Activated CD8-positive, alpha-beta memory T cell treated with anti-CD3 and anti-CD28 coated beads, Interleukin-2, amount 50 U/mL, for 48 hours (primary cell): ENCODE data around the gene PDE6B.
A peak's percentile ranks its signal among the peaks of the same experiment; 100 is the strongest.

Experiments
- DNase-seq: peaks from one replicate; pipeline ENCODE4 v3.0.0-alpha.2; 2020

The PDE6B gene

GRCh38 chr4:601612-602558 lies 23.5 kb upstream of the PDE6B start:
- no peak for DNase-seq

GRCh38 chr4:602559-602942 lies 22.8 kb upstream of the PDE6B start:
- DNase-seq = peak; percentile 93

- no peak for DNase-seq
Observed at GRCh38 chr4:604131-604530, 21.2 kb upstream of the PDE6B start.

GRCh38 chr4:605702-606425 lies 19.5 kb upstream of the PDE6B start:
- DNase-seq = no peak

- DNase-seq = no peak
Observed at GRCh38 chr4:608236-608635, 17.1 kb upstream of the PDE6B start.

GRCh38 chr4:609400-610050 lies 15.8 kb upstream of the PDE6B start:
- DNase-seq = peak; percentile 41

GRCh38 chr4:610411-611261 lies 14.7 kb upstream of the PDE6B start:
- peak; percentile 43 for DNase-seq

GRCh38 chr4:612052-612748 lies 13.2 kb upstream of the PDE6B start:
- peak; percentile 37 for DNase-seq

- peak; percentile 40 for DNase-seq
Observed at GRCh38 chr4:612749-613125, 12.6 kb upstream of the PDE6B start.

GRCh38 chr4:613126-613525 lies 12.2 kb upstream of the PDE6B start:
- DNase-seq = peak; percentile 35

GRCh38 chr4:616091-616490 lies 9.3 kb upstream of the PDE6B start:
- DNase-seq = no peak

GRCh38 chr4:616911-617643 lies 8.3 kb upstream of the PDE6B start:
- peak; percentile 13 for DNase-seq

GRCh38 chr4:617644-618641 lies 7.4 kb upstream of the PDE6B start:
- peak; percentile 37 for DNase-seq

- DNase-seq = peak; percentile 18
Observed at GRCh38 chr4:620201-620600, 5.2 kb upstream of the PDE6B start.

GRCh38 chr4:620851-621261 lies 4.5 kb upstream of the PDE6B start:
- peak; percentile 35 for DNase-seq

- peak; percentile 15 for DNase-seq
Observed at GRCh38 chr4:621296-622070, 3.9 kb upstream of the PDE6B start.

- DNase-seq = no peak
Observed at GRCh38 chr4:622071-622995, 3.0 kb upstream of the PDE6B start.
